HG03354 (cell line): ENCODE data around the gene CCDC157.

Experiments used
- ATAC-seq: cut with Tn5 transposase; IDR thresholded peaks from one replicate; pipeline ENCODE4 v1.9.1; 2021; ENCODE audit warnings: mild to moderate bottlenecking; ENCODE audit not compliant: unreplicated experiment, poor library complexity, severe bottlenecking

CCDC157 gene

GRCh38 chr22:30348404-30348803 is 8.4 kb upstream of the CCDC157 start:
- no peak for ATAC-seq

- ATAC-seq, result no peak
These were observed 8.0 kb upstream of the CCDC157 start for GRCh38 chr22:30348809-30349208.

GRCh38 chr22:30351226-30351625 is 5.6 kb upstream of the CCDC157 start:
- ATAC-seq, result no peak

GRCh38 chr22:30354644-30355043 is 2.2 kb upstream of the CCDC157 start:
- no peak for ATAC-seq

GRCh38 chr22:30357236-30357570 is 396 bp downstream of the CCDC157 start:
- ATAC-seq, result no peak

GRCh38 chr22:30357650-30358215 is 926 bp downstream of the CCDC157 start:
- no peak for ATAC-seq

GRCh38 chr22:30358541-30358940 is 1.7 kb downstream of the CCDC157 start:
- no peak for ATAC-seq

GRCh38 chr22:30361916-30362650 is 5.3 kb downstream of the CCDC157 start:
- no peak for ATAC-seq

- ATAC-seq, result no peak
These were observed 6.0 kb downstream of the CCDC157 start for GRCh38 chr22:30362651-30363281.

GRCh38 chr22:30365891-30366290 is 9.1 kb downstream of the CCDC157 start:
- no peak for ATAC-seq

- ATAC-seq, result no peak
These were observed 11.6 kb downstream of the CCDC157 start for GRCh38 chr22:30368420-30368819.

- ATAC-seq, result no peak
These were observed 13.9 kb downstream of the CCDC157 start for GRCh38 chr22:30370641-30371230.

- no peak for ATAC-seq
These were observed 14.5 kb downstream of the CCDC157 start for GRCh38 chr22:30371321-30371720.

GRCh38 chr22:30371981-30372380 is 15.2 kb downstream of the CCDC157 start:
- no peak for ATAC-seq

- ATAC-seq, result no peak
These were observed 16.1 kb downstream of the CCDC157 start for GRCh38 chr22:30372915-30373314.

GRCh38 chr22:30373331-30374325 is 16.8 kb downstream of the CCDC157 start:
- no peak for ATAC-seq

GRCh38 chr22:30375312-30375849 is 18.6 kb downstream of the CCDC157 start:
- ATAC-seq, result no peak

- ATAC-seq, result no peak
These were observed 23.2 kb downstream of the CCDC157 start for GRCh38 chr22:30380011-30380410.

- ATAC-seq, result no peak
These were observed 24.5 kb downstream of the CCDC157 start for GRCh38 chr22:30381264-30381663.
